IPS-18a (cell line): ENCODE data around the gene RYR3.
"Not testable (repeated sequence)": the region's sequence is repeated elsewhere in the genome, so short reads cannot be mapped to it uniquely, and the experiment has no call there.

ENCODE experiments used
- H3K27ac ChIP-seq: one replicate; pipeline ENCODE4 v1.5.1; 2013; ENCODE audit warnings: low read length
- H3K27me3 ChIP-seq: one replicate; pipeline ENCODE4 v1.6.1; 2013; ENCODE audit warnings: mild to moderate bottlenecking, low read length; ENCODE audit not compliant: control insufficient read depth, insufficient read depth
- H3K36me3 ChIP-seq: one replicate; pipeline ENCODE4 v1.6.1; 2013; ENCODE audit warnings: low read depth, low read length; ENCODE audit not compliant: control insufficient read depth
- H3K4me1 ChIP-seq: one replicate; pipeline ENCODE4 v1.6.1; 2013; ENCODE audit warnings: low read depth, low read length; ENCODE audit not compliant: control insufficient read depth
- H3K4me3 ChIP-seq: one replicate; pipeline ENCODE4 v1.5.1; 2013; ENCODE audit warnings: low read length
- H3K9ac ChIP-seq: one replicate; pipeline ENCODE4 v1.6.1; 2013; ENCODE audit warnings: mild to moderate bottlenecking, low read length, moderate library complexity
- H3K9me3 ChIP-seq: one replicate; pipeline ENCODE4 v1.6.1; 2013; ENCODE audit warnings: low read depth, low read length; ENCODE audit not compliant: control insufficient read depth

RYR3 gene

GRCh38 chr15:33598382-33598781 is 287.6 kb downstream of the RYR3 start:
- not testable (repeated sequence) for H3K9ac ChIP-seq, H3K36me3 ChIP-seq, H3K27me3 ChIP-seq, H3K27ac ChIP-seq, H3K4me3 ChIP-seq
- peaks cover 24% of the 10 kb centered on the region for H3K4me1 ChIP-seq
- peaks cover 12% of the 10 kb centered on the region for H3K9me3 ChIP-seq

- Histone ChIP-seq H3K9me3 (peaks cover 3% of the 10 kb centered on the region), H3K27me3 (no peaks in the 10 kb centered on the region), H3K27ac (no peak overlapping the region), H3K4me1 (peaks cover 24% of the 10 kb centered on the region), H3K36me3 (no peaks in the 10 kb centered on the region), H3K4me3 (no peak overlapping the region), H3K9ac (no peak overlapping the region)
Observed at GRCh38 chr15:33600212-33600611, 289.4 kb downstream of the RYR3 start.

- H3K4me1 ChIP-seq: peaks cover 24% of the 10 kb centered on the region
- H3K27me3 ChIP-seq: no peaks in the 10 kb centered on the region
- no peaks in the 10 kb centered on the region for H3K36me3 ChIP-seq
- H3K9ac ChIP-seq: no peak overlapping the region
- no peak overlapping the region for H3K27ac ChIP-seq
- H3K4me3 ChIP-seq: no peak overlapping the region
- H3K9me3 ChIP-seq: no peaks in the 10 kb centered on the region
Observed at GRCh38 chr15:33601461-33601860, 290.7 kb downstream of the RYR3 start.

- Histone ChIP-seq H3K4me1 (no peaks in the 10 kb centered on the region), H3K27ac (no peak overlapping the region), H3K9ac (no peak overlapping the region), H3K4me3 (no peak overlapping the region), H3K27me3 (peaks cover 5% of the 10 kb centered on the region), H3K36me3 (no peaks in the 10 kb centered on the region), H3K9me3 (no peaks in the 10 kb centered on the region)
Observed at GRCh38 chr15:33608714-33609113, 297.9 kb downstream of the RYR3 start.

GRCh38 chr15:33612721-33613304 is 302.0 kb downstream of the RYR3 start:
- Histone ChIP-seq H3K36me3 (no peaks in the 10 kb centered on the region), H3K27me3 (peaks cover 5% of the 10 kb centered on the region), H3K9ac (no peak overlapping the region), H3K9me3 (no peaks in the 10 kb centered on the region), H3K4me3 (no peak overlapping the region), H3K4me1 (no peaks in the 10 kb centered on the region), H3K27ac (no peak overlapping the region)

GRCh38 chr15:33616475-33616874 is 305.7 kb downstream of the RYR3 start:
- no peaks in the 10 kb centered on the region for H3K36me3 ChIP-seq

GRCh38 chr15:33618350-33618749 is 307.6 kb downstream of the RYR3 start:
- no peaks in the 10 kb centered on the region for H3K27me3 ChIP-seq

More at GRCh38 chr15:33616475-33616874, 305.7 kb downstream of the RYR3 start:
- Histone ChIP-seq H3K27ac (no peak overlapping the region), H3K9ac (no peak overlapping the region), H3K4me1 (no peaks in the 10 kb centered on the region), H3K4me3 (no peak overlapping the region), H3K9me3 (no peaks in the 10 kb centered on the region), H3K27me3 (no peaks in the 10 kb centered on the region)

GRCh38 chr15:33621141-33621540 is 310.4 kb downstream of the RYR3 start:
- Histone ChIP-seq H3K9me3 (no peaks in the 10 kb centered on the region), H3K9ac (no peak overlapping the region), H3K27me3 (no peaks in the 10 kb centered on the region), H3K36me3 (no peaks in the 10 kb centered on the region), H3K4me1 (no peaks in the 10 kb centered on the region), H3K27ac (no peak overlapping the region), H3K4me3 (no peak overlapping the region)

More at GRCh38 chr15:33618350-33618749, 307.6 kb downstream of the RYR3 start:
- Histone ChIP-seq H3K9ac (no peak overlapping the region), H3K4me3 (no peak overlapping the region), H3K36me3 (no peaks in the 10 kb centered on the region), H3K4me1 (no peaks in the 10 kb centered on the region), H3K27ac (no peak overlapping the region), H3K9me3 (no peaks in the 10 kb centered on the region)

DNA sequence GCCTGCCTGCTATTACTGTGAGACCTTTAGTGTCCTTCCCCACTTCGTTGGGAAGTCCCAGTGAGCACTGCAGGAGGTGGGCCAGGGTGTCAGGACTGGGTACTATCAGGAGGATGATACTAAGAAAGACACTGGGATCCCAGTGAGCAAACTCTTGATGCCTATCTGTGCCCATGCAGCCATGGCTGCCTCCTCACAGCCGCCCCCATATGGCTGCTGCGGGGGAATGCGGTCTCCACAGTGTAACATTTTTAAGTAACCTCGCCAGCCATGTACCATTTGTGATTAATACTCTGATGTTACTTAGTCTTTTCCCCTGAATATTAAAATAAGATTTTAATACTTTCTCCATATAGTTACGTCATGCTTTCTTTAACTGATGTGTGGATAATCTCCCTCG is 312.2 kb downstream of the RYR3 start:
- H3K9ac ChIP-seq: no peak overlapping the region
- peaks cover 2% of the 10 kb centered on the region for H3K9me3 ChIP-seq
- H3K4me3 ChIP-seq: no peak overlapping the region
- no peaks in the 10 kb centered on the region for H3K27me3 ChIP-seq
- no peak overlapping the region for H3K27ac ChIP-seq
- H3K4me1 ChIP-seq: no peaks in the 10 kb centered on the region
- H3K36me3 ChIP-seq: no peaks in the 10 kb centered on the region

DNA sequence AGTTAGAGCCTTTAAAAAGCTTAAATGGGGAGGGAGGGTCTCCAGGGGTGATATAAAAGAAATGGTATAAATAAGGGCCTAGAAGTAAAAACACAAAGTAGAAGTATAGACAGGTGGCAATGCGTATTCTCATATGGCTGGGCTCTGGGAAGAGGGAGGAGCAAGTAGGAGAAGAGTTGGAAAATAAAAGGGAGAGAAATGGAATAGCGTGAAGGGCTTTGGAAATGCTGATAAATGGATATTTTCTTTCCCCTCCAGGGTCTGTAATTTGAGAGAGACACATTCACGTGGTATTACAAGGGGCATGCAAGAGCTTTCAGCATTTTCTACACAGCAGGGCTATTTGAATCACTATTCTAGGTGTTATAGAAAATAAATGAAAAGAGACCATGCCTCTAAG is 313.7 kb downstream of the RYR3 start:
- Histone ChIP-seq H3K9me3 (peaks cover 2% of the 10 kb centered on the region), H3K27ac (no peak overlapping the region), H3K36me3 (no peaks in the 10 kb centered on the region), H3K4me1 (no peaks in the 10 kb centered on the region), H3K9ac (no peak overlapping the region), H3K27me3 (no peaks in the 10 kb centered on the region), H3K4me3 (no peak overlapping the region)

- H3K27me3 ChIP-seq: no peaks in the 10 kb centered on the region
- H3K4me3 ChIP-seq: no peak overlapping the region
- H3K36me3 ChIP-seq: no peaks in the 10 kb centered on the region
- H3K9me3 ChIP-seq: peaks cover 2% of the 10 kb centered on the region
- no peak overlapping the region for H3K9ac ChIP-seq
- H3K4me1 ChIP-seq: no peaks in the 10 kb centered on the region
- H3K27ac ChIP-seq: no peak overlapping the region
Observed at GRCh38 chr15:33629647-33630046, 318.9 kb downstream of the RYR3 start.

DNA sequence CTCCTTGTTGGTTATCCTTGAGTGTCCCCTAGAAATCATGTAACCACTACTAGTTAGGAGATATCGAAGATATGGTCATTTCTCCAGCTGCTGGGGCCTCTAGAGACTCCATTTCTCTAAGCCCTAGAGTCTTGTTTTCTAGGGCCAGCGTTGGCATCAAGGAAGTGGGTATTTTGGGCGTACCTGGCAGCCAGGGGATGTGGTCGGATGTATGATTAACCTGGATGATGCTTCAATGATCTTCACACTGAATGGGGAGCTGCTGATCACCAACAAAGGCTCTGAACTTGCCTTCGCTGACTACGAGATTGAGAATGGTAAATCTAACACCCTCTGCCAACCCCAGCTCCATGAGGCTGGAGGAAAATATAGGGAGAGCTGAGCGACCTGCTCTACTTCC is 325.5 kb downstream of the RYR3 start:
- no peaks in the 10 kb centered on the region for H3K27me3 ChIP-seq
- H3K4me3 ChIP-seq: no peak overlapping the region
- H3K9me3 ChIP-seq: no peaks in the 10 kb centered on the region
- H3K4me1 ChIP-seq: no peaks in the 10 kb centered on the region
- H3K27ac ChIP-seq: no peak overlapping the region
- no peak overlapping the region for H3K9ac ChIP-seq
- H3K36me3 ChIP-seq: no peaks in the 10 kb centered on the region
